ENCODE data around the gene SELENOW.

Gene SELENOW

GRCh38 chr19:47826800-47827199, 48.3 kb downstream of the SELENOW start:
- DNase-seq = no peak
- peaks cover 0 to 8% (median 8%) of the 10 kb centered on the region in 3 donors for H3K9me3 ChIP-seq
- no peak for TF ChIP-seq CTCF (IDR thresholded peaks at IDR 0.05)
- H3K27me3 ChIP-seq = peaks cover 0 to 27% of the 10 kb centered on the region in 2 donors
- no peaks in the 10 kb centered on the region for H3K36me3 ChIP-seq
- intact Hi-C loops (cut with DNase I; ENCODE audit: low total_unique reads) = no loop called here
- H3K4me1 ChIP-seq = no peaks in the 10 kb centered on the region
- H3K4me3 ChIP-seq = no peak overlapping the region
- H3K27ac ChIP-seq = no peak overlapping the region

DNA sequence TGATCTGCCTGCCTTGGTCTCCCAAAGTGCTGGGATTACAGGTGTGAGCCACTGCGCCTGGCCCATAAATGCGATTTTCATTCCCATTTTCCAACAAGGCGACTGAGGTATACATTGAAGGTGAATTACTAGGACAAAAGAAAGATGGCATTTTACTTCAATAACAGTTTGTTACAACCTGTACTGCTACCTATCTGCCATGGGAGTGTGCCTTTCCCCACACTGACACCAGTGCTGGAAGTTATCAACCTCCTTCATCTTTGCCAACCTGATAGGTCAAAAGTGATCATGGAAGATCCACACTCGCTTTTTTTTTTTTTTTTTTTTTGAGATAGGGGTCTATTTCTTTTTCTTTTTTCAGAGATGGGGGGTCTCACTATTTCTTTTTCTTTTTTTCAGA, 54.2 kb downstream of the SELENOW start:
- Histone ChIP-seq H3K36me3 (no peaks in the 10 kb centered on the region), H3K27ac (no peak overlapping the region), H3K4me3 (no peak overlapping the region), H3K27me3 (peaks cover 0 to 8% of the 10 kb centered on the region in 2 donors), H3K9me3 (no peaks in the 10 kb centered on the region), H3K4me1 (no peaks in the 10 kb centered on the region)
- TF ChIP-seq CTCF (IDR thresholded peaks at IDR 0.05) = no peak
- no peak for DNase-seq
- intact Hi-C loops (cut with DNase I; ENCODE audit: low total_unique reads) = no loop called here

Measured in tibial artery (tissue), 4 donors.